Vagina (tissue), 2 donors: ENCODE measurements around the gene ZNF784.
"Not testable (repeated sequence)": the region's sequence is repeated elsewhere in the genome, so short reads cannot be mapped to it uniquely, and the experiment has no call there.

Experiments used
- POLR2A ChIP-seq, 2 donors: fragments of 450-650 bp; IDR thresholded peaks; one replicate each; pipeline ENCODE4 v1.6.1; 2017; ENCODE audit warnings: antibody characterized with exemption in 2 of 2, mild to moderate bottlenecking in 2 of 2, moderate library complexity in 2 of 2
- POLR2AphosphoS5 ChIP-seq, 2 donors: sonication (generic); formaldehyde crosslinking; IDR thresholded peaks; one replicate each; pipeline ENCODE4 v1.9.0; 2017; ENCODE audit warnings: antibody characterized with exemption in 2 of 2, mild to moderate bottlenecking in 2 of 2, low read depth in 1 of 2; ENCODE audit not compliant: insufficient read depth in 1 of 2
- TF ChIP-seq, protein P1 (sequence below), 3 experiments: fragments of 450-650 bp in 2 of 3; fragments of 200-600 bp in 1 of 3; sonication (generic) in 1 of 3; IDR thresholded peaks; one replicate each; pipeline ENCODE4 v1.5.1; 2017 to 2019; ENCODE audit warnings: antibody characterized with exemption in 3 of 3, mild to moderate bottlenecking in 2 of 3, moderate library complexity in 2 of 3

GRCh38 chr19:55583897-55584296 lies 40.5 kb downstream of the ZNF784 start:
- TF ChIP-seq POLR2A (IDR thresholded peaks at IDR 0.05); POLR2AphosphoS5 (IDR thresholded peaks at IDR 0.05; ENCODE audit: insufficient read depth in 1 of 2, low read depth in 1 of 2): not testable (repeated sequence)
- TF ChIP-seq, protein P1, sequence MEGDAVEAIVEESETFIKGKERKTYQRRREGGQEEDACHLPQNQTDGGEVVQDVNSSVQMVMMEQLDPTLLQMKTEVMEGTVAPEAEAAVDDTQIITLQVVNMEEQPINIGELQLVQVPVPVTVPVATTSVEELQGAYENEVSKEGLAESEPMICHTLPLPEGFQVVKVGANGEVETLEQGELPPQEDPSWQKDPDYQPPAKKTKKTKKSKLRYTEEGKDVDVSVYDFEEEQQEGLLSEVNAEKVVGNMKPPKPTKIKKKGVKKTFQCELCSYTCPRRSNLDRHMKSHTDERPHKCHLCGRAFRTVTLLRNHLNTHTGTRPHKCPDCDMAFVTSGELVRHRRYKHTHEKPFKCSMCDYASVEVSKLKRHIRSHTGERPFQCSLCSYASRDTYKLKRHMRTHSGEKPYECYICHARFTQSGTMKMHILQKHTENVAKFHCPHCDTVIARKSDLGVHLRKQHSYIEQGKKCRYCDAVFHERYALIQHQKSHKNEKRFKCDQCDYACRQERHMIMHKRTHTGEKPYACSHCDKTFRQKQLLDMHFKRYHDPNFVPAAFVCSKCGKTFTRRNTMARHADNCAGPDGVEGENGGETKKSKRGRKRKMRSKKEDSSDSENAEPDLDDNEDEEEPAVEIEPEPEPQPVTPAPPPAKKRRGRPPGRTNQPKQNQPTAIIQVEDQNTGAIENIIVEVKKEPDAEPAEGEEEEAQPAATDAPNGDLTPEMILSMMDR (IDR thresholded peaks at IDR 0.05): not testable (repeated sequence)
